IPS-11a (cell line): ENCODE results near the gene SPAG16.

Experiments
- H3K4me3 ChIP-seq: one replicate; pipeline ENCODE4 v1.5.1; 2013; ENCODE audit warnings: low read depth, low read length, control low read depth

SPAG16 gene

GRCh38 chr2:213537579-213537978, 253.3 kb downstream of the SPAG16 start:
- no peak overlapping the region for H3K4me3 ChIP-seq

- H3K4me3 ChIP-seq: no peak overlapping the region
Measured at GRCh38 chr2:213544940-213545339, 260.7 kb downstream of the SPAG16 start.

GRCh38 chr2:213545481-213545880, 261.2 kb downstream of the SPAG16 start:
- no peak overlapping the region for H3K4me3 ChIP-seq

DNA sequence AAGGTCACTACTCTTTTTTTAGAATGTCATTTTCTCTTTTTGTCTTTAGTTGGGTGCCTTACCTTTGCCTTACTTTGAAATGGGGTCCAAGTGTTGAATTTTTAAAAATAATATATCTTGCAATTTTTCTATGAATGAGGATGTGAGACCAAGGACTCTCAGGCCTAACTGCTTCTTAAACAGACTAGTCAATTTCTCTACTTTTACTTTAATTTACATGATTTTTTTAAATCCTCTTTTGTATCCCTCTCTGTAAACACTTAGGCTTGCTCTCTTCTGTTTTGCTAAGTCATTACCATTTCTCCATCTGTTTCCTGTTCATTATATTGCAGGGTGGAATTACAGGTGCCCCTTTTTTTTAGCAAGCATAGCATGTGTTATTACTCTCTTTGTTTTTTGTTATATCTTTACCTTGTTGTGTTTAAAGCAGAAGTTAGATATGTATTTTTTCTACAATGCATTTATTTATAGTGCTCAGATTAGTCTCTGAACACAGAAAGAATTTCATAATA, 261.8 kb downstream of the SPAG16 start:
- H3K4me3 ChIP-seq: no peak overlapping the region

DNA sequence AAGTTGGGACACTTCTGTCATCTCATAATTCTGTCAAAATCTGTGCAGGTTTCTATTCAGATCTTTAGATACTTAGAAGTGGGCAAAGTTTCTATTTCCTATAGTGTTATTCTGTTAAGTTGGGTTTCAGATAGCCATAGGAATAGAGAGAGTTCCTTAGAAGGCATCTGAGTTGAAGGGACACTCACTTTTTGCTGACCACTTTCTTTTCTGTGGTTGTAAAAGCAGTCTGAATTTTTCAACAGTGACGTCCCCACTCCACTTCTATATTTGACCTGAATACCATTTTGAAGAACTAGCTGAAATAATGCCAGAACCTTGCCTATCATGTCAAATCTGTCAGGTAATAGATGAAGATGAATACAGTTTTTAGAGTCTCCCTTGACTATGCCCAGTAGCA, 267.3 kb downstream of the SPAG16 start:
- H3K4me3 ChIP-seq: no peak overlapping the region

- H3K4me3 ChIP-seq: no peak overlapping the region
Measured at GRCh38 chr2:213559053-213559452, 274.8 kb downstream of the SPAG16 start.

DNA sequence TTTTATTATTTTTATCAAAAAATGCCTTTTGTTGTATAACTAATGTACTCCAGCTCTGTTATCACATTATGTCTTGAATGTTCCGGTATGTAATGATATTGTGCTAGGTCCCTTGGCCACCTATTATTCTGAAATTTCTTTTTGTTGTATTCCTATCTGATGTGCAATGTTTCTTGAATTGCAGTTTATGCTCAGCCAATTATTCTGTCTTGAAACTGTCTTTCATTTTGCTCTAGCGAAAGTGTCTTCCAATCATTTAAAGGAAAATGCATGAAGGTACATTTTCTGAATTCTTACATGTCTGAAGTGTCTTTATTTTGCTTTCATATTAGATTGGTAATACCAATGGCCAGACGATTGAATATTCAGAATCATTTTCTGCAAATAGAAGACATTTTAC, 277.5 kb downstream of the SPAG16 start:
- no peak overlapping the region for H3K4me3 ChIP-seq

GRCh38 chr2:213562539-213563180, 278.4 kb downstream of the SPAG16 start:
- no peak overlapping the region for H3K4me3 ChIP-seq

DNA sequence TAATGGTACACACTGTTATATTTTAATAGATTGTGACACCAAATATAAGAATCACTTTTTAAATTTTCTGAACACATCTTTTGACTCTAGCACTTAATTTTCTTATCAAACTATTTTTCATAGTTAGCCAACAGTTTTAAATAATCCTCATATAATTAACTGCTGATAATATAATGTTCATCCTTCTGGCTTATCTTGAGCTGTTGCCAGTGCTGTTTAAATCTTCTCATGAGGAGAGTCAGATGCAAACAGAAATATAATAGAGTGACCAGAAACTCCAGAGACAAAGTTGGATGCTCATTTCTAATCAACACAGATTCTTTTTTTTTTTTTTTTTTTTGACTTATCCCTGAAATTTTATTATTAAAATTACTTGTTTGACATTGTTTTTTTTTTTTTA, 282.6 kb downstream of the SPAG16 start:
- no peak overlapping the region for H3K4me3 ChIP-seq

- no peak overlapping the region for H3K4me3 ChIP-seq
Measured at GRCh38 chr2:213609570-213610170, 325.4 kb downstream of the SPAG16 start.

GRCh38 chr2:213627054-213627710, 342.9 kb downstream of the SPAG16 start:
- H3K4me3 ChIP-seq: no peak overlapping the region

DNA sequence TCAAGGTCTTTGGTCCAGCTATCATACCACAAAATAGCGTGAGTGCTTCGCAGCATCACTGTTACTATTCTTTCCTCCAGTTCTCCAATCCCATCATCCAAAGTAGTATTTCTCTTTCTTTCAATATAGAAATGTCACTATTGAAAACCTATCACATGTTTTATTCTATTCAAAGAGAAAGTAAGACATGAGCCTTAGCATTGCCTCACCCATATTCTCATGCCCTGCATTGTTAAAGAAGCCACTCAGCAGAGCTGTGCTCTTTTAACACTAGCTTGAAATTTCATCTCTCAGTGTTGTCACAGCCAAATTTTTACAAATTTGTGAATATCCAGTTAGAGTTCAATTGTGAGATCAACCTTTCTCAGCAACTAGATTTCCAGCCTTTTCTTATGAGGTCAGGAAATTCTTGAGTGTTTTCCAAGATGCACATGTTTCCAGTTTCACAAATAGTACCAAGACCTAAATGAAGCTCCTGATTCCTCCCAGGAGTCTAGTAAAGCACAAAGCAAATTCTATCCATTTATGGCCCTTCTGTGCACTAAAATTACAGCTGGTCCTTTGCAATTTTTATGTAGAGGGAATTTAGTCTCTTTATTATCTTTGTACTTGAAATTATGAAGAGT, 343.7 kb downstream of the SPAG16 start:
- no peak overlapping the region for H3K4me3 ChIP-seq

DNA sequence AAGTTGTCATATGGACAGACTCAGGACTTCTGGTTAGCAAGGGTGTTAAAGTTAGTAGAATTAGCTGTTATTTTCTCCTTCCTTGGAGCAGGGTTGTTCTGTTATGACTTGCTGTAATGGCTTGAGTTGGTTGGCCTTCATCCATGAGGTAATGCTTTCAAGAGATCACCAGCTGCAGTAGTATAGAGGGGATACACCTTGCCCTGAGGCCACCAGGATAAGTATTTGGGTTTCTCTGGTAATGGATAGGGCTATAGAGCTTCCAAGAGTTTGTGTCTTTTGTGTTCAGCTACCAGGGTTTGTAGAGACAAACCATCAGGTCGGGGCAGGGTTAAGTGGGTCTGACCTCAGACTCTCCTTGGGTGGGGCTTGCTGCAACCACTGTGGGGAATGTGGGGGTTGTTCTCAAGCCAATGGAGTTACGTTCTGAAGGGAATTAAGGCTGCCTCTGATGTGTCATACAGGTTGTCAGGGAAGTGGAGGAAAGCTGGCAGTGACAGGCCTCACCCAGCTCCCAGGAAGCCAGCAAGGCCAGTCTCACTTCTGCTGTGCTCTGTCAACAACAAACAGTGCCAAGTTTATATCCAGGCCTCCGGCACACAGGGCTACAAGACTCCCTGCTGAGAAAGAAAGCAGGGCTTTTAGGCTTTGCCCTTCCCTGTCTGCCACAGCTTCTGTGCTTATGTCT, 356.6 kb downstream of the SPAG16 start:
- no peak overlapping the region for H3K4me3 ChIP-seq

DNA sequence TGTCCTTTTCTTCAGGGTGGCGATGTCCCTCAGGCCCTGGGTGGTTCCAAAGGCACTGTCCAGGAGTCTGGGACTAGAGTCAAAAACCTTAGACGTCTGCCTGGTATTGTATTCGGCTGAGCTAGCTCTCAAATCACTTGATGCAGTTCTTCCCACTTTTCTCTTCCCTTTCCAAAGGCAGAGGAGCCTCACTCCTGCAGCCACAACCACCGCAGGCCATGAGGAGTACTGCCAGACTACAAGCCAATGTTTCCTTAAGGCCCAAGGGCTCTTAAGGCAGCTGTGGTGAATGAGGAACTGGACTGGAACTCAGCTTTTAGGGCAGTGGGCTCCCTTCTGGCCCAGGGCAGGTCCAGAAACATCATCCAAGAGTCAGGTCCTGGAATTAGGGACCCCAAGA, 360.7 kb downstream of the SPAG16 start:
- no peak overlapping the region for H3K4me3 ChIP-seq

GRCh38 chr2:213649176-213649575, 364.9 kb downstream of the SPAG16 start:
- H3K4me3 ChIP-seq: no peak overlapping the region

DNA sequence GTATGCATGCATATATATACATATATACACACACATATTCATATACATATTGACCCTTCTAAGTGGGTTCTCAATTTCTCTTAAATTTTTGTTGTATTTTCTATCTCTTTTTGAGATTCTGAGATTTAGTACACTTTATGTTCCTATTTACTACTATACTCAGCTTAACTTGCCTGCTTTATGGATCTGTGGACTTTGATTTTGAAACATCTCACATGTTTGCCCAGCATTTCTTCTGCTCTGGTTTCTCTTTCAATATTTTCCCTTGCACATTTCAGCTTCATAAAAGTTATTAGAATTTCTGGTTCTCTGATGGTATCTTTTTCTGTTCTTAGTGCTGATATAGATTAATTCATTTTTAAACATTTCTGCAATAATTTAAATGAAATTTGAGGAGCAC, 380.6 kb downstream of the SPAG16 start:
- no peak overlapping the region for H3K4me3 ChIP-seq

DNA sequence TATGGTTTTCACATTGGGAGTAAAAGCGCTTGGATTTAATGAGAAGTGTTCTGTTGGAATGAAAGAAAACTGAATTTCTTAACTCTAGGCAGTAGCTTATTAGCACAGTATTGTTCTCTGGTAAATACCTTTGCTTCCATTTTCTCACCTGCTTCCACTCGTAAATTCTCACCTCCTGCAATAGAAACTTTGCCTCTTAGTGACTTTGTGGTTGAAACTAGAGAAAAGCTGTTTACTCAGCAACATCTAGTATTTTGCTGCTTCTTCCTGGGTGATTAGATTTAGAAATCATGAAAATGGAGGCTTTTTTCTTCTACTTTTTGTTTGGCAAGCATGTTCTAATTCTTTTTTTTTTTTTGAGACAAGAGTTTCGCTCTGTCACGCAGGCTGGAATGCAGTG, 385.4 kb downstream of the SPAG16 start:
- H3K4me3 ChIP-seq: no peak overlapping the region

- H3K4me3 ChIP-seq: no peak overlapping the region
Measured at GRCh38 chr2:213678437-213679218, 394.4 kb downstream of the SPAG16 start.

GRCh38 chr2:213679894-213680293, 395.6 kb downstream of the SPAG16 start:
- H3K4me3 ChIP-seq: no peak overlapping the region

DNA sequence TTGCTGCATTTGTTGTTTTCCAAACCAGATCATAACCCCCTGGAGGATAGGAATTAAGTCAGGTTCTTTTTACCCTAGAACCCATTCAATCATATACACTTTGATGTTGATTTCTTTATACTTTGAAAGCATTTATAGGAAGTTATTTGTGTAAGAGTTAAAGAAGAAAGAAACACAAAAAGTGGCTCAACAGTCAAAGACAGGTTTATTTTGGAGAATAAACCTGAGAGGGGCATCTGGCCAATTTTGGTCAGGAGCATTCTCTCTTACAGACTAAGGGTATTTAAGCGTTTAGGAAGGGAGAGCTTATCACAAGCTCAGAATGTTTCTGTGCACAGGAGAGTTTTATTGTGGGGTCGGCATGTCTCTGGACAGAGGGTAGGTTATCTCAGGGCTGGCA, 398.0 kb downstream of the SPAG16 start:
- H3K4me3 ChIP-seq: no peak overlapping the region
